K562 (cell line): ENCODE measurements around the gene HPSE2. TPM values are rescaled to one million over a fixed set of nuclear protein-coding genes. Genes with fewer than 3 reads are reported as not detected.

Source experiments
- ATAC-seq: fragments of 200-7000 bp; cut with Tn5 transposase; 3 replicates; pipeline ENCODE4 v1.9.1; 2020; ENCODE audit warnings: moderate library complexity
- BruUV-seq: library from RNA; stranded (reverse); fragments of 400-500 nt; replicated peaks from 2 replicates; lab custom pipeline; 2021; lab: Mats Ljungman, UMichigan
- CTCF ChIA-PET: fragments of 300-600 bp; formaldehyde crosslinking; extraction: SDS; loops from one replicate; lab custom pipeline; 2021; ENCODE audit warnings: low intra/inter-chr PET ratio; lab: Yijun Ruan, JAX
- POLR2A ChIA-PET: fragments of 300-600, 350-650 bp; sonication (Branson Sonifier 250); formaldehyde crosslinking; extraction: SDS; loops from one replicate; lab custom pipeline; 2021; ENCODE audit warnings: antibody characterized with exemption, inconsistent platforms; lab: Yijun Ruan, JAX
- DNase-seq, 4 experiments: peaks; one replicate each; pipeline versions ENCODE4 v3.0.0 to v3.0.0-alpha.2; 2011 to 2018; ENCODE audit warnings: low spot score in 3 of 4, mixed read lengths in 3 of 4; ENCODE audit errors: extremely low read depth in 1 of 4
- FAIRE-seq: peaks from 2 replicates; lab custom pipeline; 2011; peaks lifted over from hg19 to GRCh38; lab: Jason Lieb, UNC
- H2AFZ ChIP-seq: 2 replicates; pipeline ENCODE4 v1.6.0; 2011; ENCODE audit warnings: low read depth, low read length, control low read depth, inconsistent platforms
- H3K27ac ChIP-seq: fragments of 200-600 bp; 3 replicates; pipeline ENCODE4 v1.8.0; 2011; ENCODE audit warnings: low read depth, mild to moderate bottlenecking, control low read depth, inconsistent platforms, low read length, moderate library complexity, mixed read lengths; ENCODE audit errors: extremely low read depth
- H3K27me3 ChIP-seq, 2 experiments: fragments of 300-600 bp in 1 of 2; 2 replicates in 1 of 2; 3 replicates in 1 of 2; pipeline versions ENCODE4 v1.6.0 to v1.8.0; 2011; ENCODE audit warnings: inconsistent platforms in 2 of 2, low read length in 2 of 2, mild to moderate bottlenecking in 1 of 2, mixed read lengths in 1 of 2, moderate library complexity in 1 of 2; ENCODE audit not compliant: control insufficient read depth in 2 of 2, insufficient read depth in 2 of 2
- H3K36me3 ChIP-seq: fragments of 300-600 bp; 3 replicates; pipeline ENCODE4 v1.8.0; 2011; ENCODE audit warnings: mild to moderate bottlenecking, low read length, inconsistent platforms; ENCODE audit not compliant: control insufficient read depth, insufficient read depth
- H3K4me1 ChIP-seq, 2 experiments: fragments of 200-600 bp in 1 of 2; replicated peaks in 1 of 2; 2 replicates in 1 of 2; 3 replicates in 1 of 2; pipeline versions ENCODE4 v1.5.1 to v1.8.0; 2011; ENCODE audit warnings: inconsistent platforms in 2 of 2, low read length in 2 of 2, mild to moderate bottlenecking in 1 of 2, mixed read lengths in 1 of 2, moderate library complexity in 1 of 2; ENCODE audit not compliant: control insufficient read depth in 2 of 2, insufficient read depth in 2 of 2
- H3K4me2 ChIP-seq: 2 replicates; pipeline ENCODE4 v1.6.1; 2011; ENCODE audit warnings: low read length, control low read depth, inconsistent platforms, mixed read lengths; ENCODE audit not compliant: insufficient read depth
- H3K4me3 ChIP-seq: fragments of 200-600 bp; sonication (generic), shearing (Covaris generic); 2 replicates; pipeline ENCODE4 v1.5.1; 2016; ENCODE audit warnings: control low read depth, inconsistent platforms
- H3K79me2 ChIP-seq: fragments of 200-600 bp; 3 replicates; pipeline ENCODE4 v1.8.0; 2011; ENCODE audit warnings: low read length, inconsistent platforms; ENCODE audit not compliant: control insufficient read depth, insufficient read depth
- H3K9ac ChIP-seq, 2 experiments: 2 replicates each; pipeline versions ENCODE4 v1.6.0 to v1.6.1; 2011; ENCODE audit warnings: low read depth in 2 of 2, low read length in 2 of 2, control low read depth in 1 of 2, inconsistent platforms in 1 of 2, mild to moderate bottlenecking in 1 of 2, mixed read lengths in 1 of 2; ENCODE audit not compliant: insufficient read depth in 1 of 2
- H3K9me1 ChIP-seq: one replicate; pipeline ENCODE4 v1.6.0; 2011; ENCODE audit warnings: inconsistent platforms, mild to moderate bottlenecking, low read length, moderate library complexity; ENCODE audit not compliant: control insufficient read depth, insufficient read depth
- H3K9me3 ChIP-seq: replicated peaks from 2 replicates; pipeline ENCODE4 v1.5.1; 2011; ENCODE audit warnings: low read depth, low read length, inconsistent platforms; ENCODE audit not compliant: control insufficient read depth, insufficient read depth
- H4K20me1 ChIP-seq: replicated peaks from 2 replicates; pipeline ENCODE4 v1.6.1; 2011; ENCODE audit warnings: low read length, inconsistent platforms, mixed read lengths; ENCODE audit not compliant: control insufficient read depth, insufficient read depth
- DIDO1 ChIP-seq: fragments of 450-650 bp; IDR thresholded peaks from 2 replicates; pipeline ENCODE4 v1.6.1; 2016; ENCODE audit warnings: low read depth, missing biosample characterization, missing genetic modification characterization
- MEF2D ChIP-seq: conservative IDR thresholded peaks from 2 replicates; pipeline ENCODE4 v1.6.1; 2016; ENCODE audit warnings: low read depth, missing genetic modification characterization, missing compliant biosample characterization
- MXI1 ChIP-seq: IDR thresholded peaks from 2 replicates; pipeline ENCODE4 v1.6.1; 2011; ENCODE audit warnings: low read depth, mild to moderate bottlenecking, improper control_type of control experiment, low read length
- NR2F6 ChIP-seq: fragments of 450-650 bp; formaldehyde crosslinking; IDR thresholded peaks from 2 replicates; pipeline ENCODE4 v1.4.0; 2020; ENCODE audit warnings: mild to moderate bottlenecking
- RFX5 ChIP-seq: IDR thresholded peaks from 2 replicates; pipeline ENCODE4 v1.6.1; 2011; ENCODE audit warnings: low read depth, mild to moderate bottlenecking, improper control_type of control experiment, low read length
- SMARCE1 ChIP-seq: fragments of 450-650 bp; IDR thresholded peaks from 2 replicates; pipeline ENCODE4 v1.7.1; 2016; ENCODE audit warnings: mild to moderate bottlenecking
- SPI1 ChIP-seq: IDR thresholded peaks from 2 replicates; pipeline ENCODE4 v1.6.1; 2011; ENCODE audit warnings: low read depth, low read length, control low read depth, borderline replicate concordance
- TAF7 ChIP-seq: fragments of 450-650 bp; IDR thresholded peaks from 2 replicates; pipeline ENCODE4 v1.6.1; 2016; ENCODE audit warnings: missing genetic modification characterization, missing compliant biosample characterization
- ZNF165 ChIP-seq: fragments of 250-450 bp; sonication (Bioruptor Pico); IDR thresholded peaks from 2 replicates; pipeline ENCODE4 v1.4.0; 2020; ENCODE audit warnings: borderline replicate concordance
- ZNF175 ChIP-seq: fragments of 200-800 bp; sonication (Bioruptor generic); IDR thresholded peaks from 2 replicates; pipeline ENCODE4 v1.6.1; 2016; ENCODE audit warnings: low read depth, mild to moderate bottlenecking, missing genetic modification characterization, missing compliant biosample characterization
- ZSCAN29 ChIP-seq: fragments of 450-650 bp; IDR thresholded peaks from 2 replicates; pipeline ENCODE4 v1.6.1; 2017
- WGBS: fragments of 100-300 bp; shearing (Covaris generic); methylation state at CpG from one replicate; pipeline ENCODE4 v1.1.6; 2016; ENCODE audit warnings: low coverage, mixed read lengths; ENCODE audit not compliant: insufficient coverage; ENCODE audit errors: missing lambda C conversion rate; 5-methylcytosine and 5-hydroxymethylcytosine counted together
- in situ Hi-C: fragments of 300-500 bp; cut with MboI; formaldehyde crosslinking; loops from 4 replicates; pipeline ENCODE4 v1.15.0; 2018; ENCODE audit warnings: inconsistent platforms, mixed read lengths
- intact Hi-C: fragments of 100-400 bp; cut with micrococcal nuclease; formaldehyde crosslinking; loops from 2 replicates; pipeline ENCODE4 v1.14.2; 2022
- polyA plus RNA-seq, 8 experiments: library from polyadenylated mRNA; depleted of rRNA in 4 of 8; stranded (reverse) in 5 of 8; unstranded in 3 of 8; fragments of >200 nt; fragmentation: Nextera tagmentation in 2 of 8; fragmentation: Illumina TruSeq in 1 of 8; extraction: Ambion mirVana in 2 of 8; extraction: Trizol in 1 of 8; gene quantifications; 2 replicates each; pipeline versions ENCODE4 v1.2.1 to v1.2.3, GENCODE V29; 2011 to 2014; ENCODE audit warnings: inconsistent platforms in 1 of 8, missing spikeins in 1 of 8
- total RNA-seq, 7 experiments: library from RNA; depleted of rRNA in 6 of 7; stranded (reverse); fragments of >200 nt in 6 of 7; fragmentation: Illumina TruSeq in 2 of 7; extraction: Trizol in 2 of 7; gene quantifications; 2 replicates each; pipeline versions ENCODE4 v1.2.1 to v1.2.3, GENCODE V29; 2011 to 2021; ENCODE audit warnings: low replicate concordance in 1 of 7
- TF ChIP-seq, protein P1 (sequence below): fragments of 200-800 bp; sonication (Bioruptor generic); IDR thresholded peaks from 2 replicates; pipeline ENCODE4 v1.6.1; 2017; ENCODE audit warnings: missing genetic modification characterization, missing compliant biosample characterization
- TF ChIP-seq, protein P2 (sequence below): fragments of 200-800 bp; sonication (Bioruptor generic); IDR thresholded peaks from 2 replicates; pipeline ENCODE4 v1.6.1; 2017; ENCODE audit warnings: missing genetic modification characterization, missing compliant biosample characterization
- TF ChIP-seq, protein P3 (sequence below): fragments of 250-450 bp; sonication (Bioruptor Pico); IDR thresholded peaks from 2 replicates; pipeline ENCODE4 v1.8.0; 2022; ENCODE audit warnings: inconsistent platforms, mild to moderate bottlenecking, moderate library complexity, borderline replicate concordance

Gene HPSE2
- total and polyA plus RNA-seq, 9 of the 15 experiments (the other 6 are each of a cell fraction or from before 2014, with no cell fraction given): 0.03 to 0.10 (median 0.04) TPM; not detected in 2

DNA sequence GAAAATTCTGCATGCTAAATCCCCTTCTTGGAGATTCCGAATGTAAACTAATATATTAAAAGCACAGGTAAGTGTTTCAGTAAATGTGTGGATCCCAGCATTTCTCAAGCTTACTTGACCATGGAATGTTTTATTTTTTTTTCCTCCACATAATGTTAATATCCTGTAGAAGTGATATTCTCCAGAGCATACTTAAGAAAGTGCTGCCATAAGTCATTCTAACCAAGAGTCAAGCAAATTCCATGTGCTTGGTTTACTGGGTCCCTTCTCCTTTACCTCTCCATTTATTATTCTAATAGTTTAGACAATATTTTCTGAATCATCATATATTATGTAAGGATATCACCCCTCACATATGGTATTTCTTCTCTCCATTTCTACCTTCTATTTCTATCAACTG lies 522.1 kb downstream of the HPSE2 start (continued):
- no peak for TF ChIP-seq MEF2D (tag)
- TF ChIP-seq, protein P1, sequence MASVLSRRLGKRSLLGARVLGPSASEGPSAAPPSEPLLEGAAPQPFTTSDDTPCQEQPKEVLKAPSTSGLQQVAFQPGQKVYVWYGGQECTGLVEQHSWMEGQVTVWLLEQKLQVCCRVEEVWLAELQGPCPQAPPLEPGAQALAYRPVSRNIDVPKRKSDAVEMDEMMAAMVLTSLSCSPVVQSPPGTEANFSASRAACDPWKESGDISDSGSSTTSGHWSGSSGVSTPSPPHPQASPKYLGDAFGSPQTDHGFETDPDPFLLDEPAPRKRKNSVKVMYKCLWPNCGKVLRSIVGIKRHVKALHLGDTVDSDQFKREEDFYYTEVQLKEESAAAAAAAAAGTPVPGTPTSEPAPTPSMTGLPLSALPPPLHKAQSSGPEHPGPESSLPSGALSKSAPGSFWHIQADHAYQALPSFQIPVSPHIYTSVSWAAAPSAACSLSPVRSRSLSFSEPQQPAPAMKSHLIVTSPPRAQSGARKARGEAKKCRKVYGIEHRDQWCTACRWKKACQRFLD: no peak
- no peak for TF ChIP-seq TAF7
- TF ChIP-seq SMARCE1: no peak
- TF ChIP-seq, protein P2, sequence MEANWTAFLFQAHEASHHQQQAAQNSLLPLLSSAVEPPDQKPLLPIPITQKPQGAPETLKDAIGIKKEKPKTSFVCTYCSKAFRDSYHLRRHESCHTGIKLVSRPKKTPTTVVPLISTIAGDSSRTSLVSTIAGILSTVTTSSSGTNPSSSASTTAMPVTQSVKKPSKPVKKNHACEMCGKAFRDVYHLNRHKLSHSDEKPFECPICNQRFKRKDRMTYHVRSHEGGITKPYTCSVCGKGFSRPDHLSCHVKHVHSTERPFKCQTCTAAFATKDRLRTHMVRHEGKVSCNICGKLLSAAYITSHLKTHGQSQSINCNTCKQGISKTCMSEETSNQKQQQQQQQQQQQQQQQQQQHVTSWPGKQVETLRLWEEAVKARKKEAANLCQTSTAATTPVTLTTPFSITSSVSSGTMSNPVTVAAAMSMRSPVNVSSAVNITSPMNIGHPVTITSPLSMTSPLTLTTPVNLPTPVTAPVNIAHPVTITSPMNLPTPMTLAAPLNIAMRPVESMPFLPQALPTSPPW (CRISPR knock-in tag): no peak

DNA sequence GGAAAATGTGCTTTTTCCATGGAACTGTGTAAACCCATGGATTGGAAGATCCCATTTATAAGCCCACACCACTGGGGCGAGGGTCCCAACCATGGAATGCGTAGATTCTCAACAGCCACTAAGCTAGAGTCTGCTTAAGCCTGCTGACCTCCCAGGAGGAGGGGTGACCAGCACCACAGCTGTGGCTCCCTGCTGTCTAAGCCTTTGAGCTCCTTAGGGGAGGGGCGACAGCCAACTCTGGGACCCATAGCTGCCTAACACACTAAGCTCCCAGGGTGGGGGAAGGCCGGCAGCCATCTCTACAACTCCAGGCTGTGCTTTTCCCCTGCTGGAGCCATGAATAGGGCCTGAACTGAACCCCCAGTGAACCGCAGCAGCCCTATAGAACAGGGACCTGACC lies 539.1 kb downstream of the HPSE2 start:
- Histone ChIP-seq H3K27me3 (no peaks in the 10 kb centered on the region), H3K4me1 (no peaks in the 10 kb centered on the region; a peak in 1 of 5 replicates), H4K20me1 (no peaks in the 10 kb centered on the region), H3K79me2 (no peaks in the 10 kb centered on the region), H3K9me1 (no peaks in the 10 kb centered on the region), H3K9me3 (no peaks in the 10 kb centered on the region), H3K36me3 (no peaks in the 10 kb centered on the region), H3K4me3 (no peak overlapping the region), H3K27ac (no peak overlapping the region), H2AFZ (no peak overlapping the region), H3K4me2 (no peak overlapping the region), H3K9ac (no peak overlapping the region)
- ChIA-PET CTCF (no interaction called here), POLR2A (no interaction called here)
- in situ Hi-C loops: no loop called here
- FAIRE-seq (no peak), ATAC-seq (no peak), DNase-seq (no peak)
- intact Hi-C loops: no loop called here
- TF ChIP-seq RFX5 (no peak), NR2F6 (no peak), ZNF165 (no peak), ZSCAN29 (no peak), SPI1 (no peak), ZNF175 (no peak), MXI1 (no peak), DIDO1 (tag) (no peak)
- TF ChIP-seq, protein P3, sequence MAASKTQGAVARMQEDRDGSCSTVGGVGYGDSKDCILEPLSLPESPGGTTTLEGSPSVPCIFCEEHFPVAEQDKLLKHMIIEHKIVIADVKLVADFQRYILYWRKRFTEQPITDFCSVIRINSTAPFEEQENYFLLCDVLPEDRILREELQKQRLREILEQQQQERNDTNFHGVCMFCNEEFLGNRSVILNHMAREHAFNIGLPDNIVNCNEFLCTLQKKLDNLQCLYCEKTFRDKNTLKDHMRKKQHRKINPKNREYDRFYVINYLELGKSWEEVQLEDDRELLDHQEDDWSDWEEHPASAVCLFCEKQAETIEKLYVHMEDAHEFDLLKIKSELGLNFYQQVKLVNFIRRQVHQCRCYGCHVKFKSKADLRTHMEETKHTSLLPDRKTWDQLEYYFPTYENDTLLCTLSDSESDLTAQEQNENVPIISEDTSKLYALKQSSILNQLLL (CRISPR knock-in tag): no peak
- WGBS: 0% methylated on average over 4 of the region's 5 CpGs
- no TSS peak for BruUV-seq
